ENCODE data around the gene PDE7B. TPM values are rescaled to one million over a fixed set of nuclear protein-coding genes. Genes with fewer than 3 reads are reported as not detected.

The PDE7B gene
- total RNA-seq, 2 experiments from 2014 or later, result 0.58 to 0.68 TPM

DNA sequence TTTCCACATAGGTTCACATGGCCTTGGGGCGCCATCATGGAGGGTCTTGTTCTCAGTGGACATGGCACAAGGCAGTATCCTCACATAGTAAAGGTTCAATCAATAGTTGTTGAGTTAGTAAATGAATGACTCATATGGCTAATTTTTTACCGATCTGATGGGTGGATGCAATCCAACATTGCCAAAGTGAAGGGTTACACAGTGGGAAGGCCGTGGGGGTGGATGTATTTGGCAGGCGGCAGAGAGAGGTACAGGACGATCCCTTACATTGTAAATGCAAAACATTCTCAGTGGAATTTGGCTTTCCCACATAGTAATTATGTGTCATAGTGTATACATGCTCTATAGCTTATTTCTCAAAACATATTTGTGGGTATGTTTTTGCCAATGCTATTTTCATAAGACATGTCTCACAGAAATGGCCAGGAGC, 21.0 kb upstream of the PDE7B start:
- no peak overlapping the region for H3K27ac Mint-ChIP-seq
- H3K27me3 Mint-ChIP-seq, result peaks cover 5% of the 10 kb centered on the region
- H3K4me1 Mint-ChIP-seq (ENCODE audit: low read depth), result no peaks in the 10 kb centered on the region
- CTCF ChIA-PET, result interaction anchor here (1.4 to 1.9 kb wide), 2 partner anchors 79 to 395 kb away, joined by 3 to 4 read pairs; no protein-coding TSS in a partner anchor
- POLR2A ChIA-PET, result no interaction called here
- no peaks in the 10 kb centered on the region for H3K9me3 Mint-ChIP-seq
- H3K4me3 Mint-ChIP-seq, result no peak overlapping the region
- H3K36me3 Mint-ChIP-seq (ENCODE audit: low read depth), result no peaks in the 10 kb centered on the region
- TF ChIP-seq, protein P1, sequence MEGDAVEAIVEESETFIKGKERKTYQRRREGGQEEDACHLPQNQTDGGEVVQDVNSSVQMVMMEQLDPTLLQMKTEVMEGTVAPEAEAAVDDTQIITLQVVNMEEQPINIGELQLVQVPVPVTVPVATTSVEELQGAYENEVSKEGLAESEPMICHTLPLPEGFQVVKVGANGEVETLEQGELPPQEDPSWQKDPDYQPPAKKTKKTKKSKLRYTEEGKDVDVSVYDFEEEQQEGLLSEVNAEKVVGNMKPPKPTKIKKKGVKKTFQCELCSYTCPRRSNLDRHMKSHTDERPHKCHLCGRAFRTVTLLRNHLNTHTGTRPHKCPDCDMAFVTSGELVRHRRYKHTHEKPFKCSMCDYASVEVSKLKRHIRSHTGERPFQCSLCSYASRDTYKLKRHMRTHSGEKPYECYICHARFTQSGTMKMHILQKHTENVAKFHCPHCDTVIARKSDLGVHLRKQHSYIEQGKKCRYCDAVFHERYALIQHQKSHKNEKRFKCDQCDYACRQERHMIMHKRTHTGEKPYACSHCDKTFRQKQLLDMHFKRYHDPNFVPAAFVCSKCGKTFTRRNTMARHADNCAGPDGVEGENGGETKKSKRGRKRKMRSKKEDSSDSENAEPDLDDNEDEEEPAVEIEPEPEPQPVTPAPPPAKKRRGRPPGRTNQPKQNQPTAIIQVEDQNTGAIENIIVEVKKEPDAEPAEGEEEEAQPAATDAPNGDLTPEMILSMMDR (IDR thresholded peaks at IDR 0.05), result no peak
- DNase-seq (no peak), ATAC-seq (no peak)
- intact Hi-C loops (cut with micrococcal nuclease), result no loop called here

DNA sequence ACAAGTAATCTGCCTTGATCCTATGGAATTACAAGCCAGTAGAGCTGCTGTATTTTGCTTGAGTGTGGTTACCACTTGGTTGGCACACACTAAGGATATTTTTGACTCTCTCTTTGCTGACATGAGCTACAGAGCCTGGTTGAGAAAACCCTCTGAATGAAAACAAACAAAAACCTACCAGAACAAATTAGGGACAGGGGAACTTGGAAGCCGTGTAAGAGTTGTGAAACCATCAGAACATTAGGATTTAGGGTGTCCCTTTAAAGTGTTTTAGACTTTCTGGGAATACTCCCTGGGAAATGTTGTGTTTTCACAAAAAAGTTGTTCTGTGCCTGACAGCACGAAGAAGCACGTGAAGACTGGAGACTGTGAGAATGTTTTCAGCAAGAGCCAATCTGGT, 20.5 kb upstream of the PDE7B start:
- DNase-seq, result no peak
- ChIA-PET CTCF (interaction anchor here (1.4 to 1.9 kb wide), 3 partner anchors 78 to 395 kb away, joined by 3 to 6 read pairs (median 4); no protein-coding TSS in a partner anchor), POLR2A (no interaction called here)
- Mint-ChIP-seq H3K27me3 (peaks cover 5% of the 10 kb centered on the region), H3K9me3 (no peaks in the 10 kb centered on the region), H3K27ac (no peak overlapping the region), H3K4me3 (no peak overlapping the region), H3K36me3 (ENCODE audit: low read depth) (no peaks in the 10 kb centered on the region), H3K4me1 (ENCODE audit: low read depth) (no peaks in the 10 kb centered on the region)
- TF ChIP-seq, protein P1 (IDR thresholded peaks at IDR 0.05), result no peak
- ATAC-seq, result no peak
- intact Hi-C loops (cut with micrococcal nuclease), result no loop called here

DNA sequence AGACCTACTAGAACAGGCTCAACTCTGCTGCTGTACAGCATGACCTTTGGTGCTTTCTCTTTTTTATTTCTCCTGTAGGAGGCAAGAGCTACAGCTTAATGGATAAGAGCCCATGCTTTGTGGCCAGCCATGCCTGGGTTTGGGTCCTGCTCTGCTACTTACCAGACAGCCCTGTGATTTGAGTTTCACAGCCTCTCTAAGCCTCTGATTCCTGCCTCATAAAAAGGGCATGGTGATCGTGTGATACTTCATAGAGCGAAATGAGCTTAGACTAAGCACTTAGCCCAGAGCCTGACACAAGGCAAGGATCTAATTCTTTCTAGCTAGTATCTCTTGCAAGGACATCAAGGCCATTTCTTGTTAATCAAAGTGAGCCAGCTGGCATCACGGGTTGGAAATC, 19.3 kb upstream of the PDE7B start:
- ATAC-seq, result no peak

DNA sequence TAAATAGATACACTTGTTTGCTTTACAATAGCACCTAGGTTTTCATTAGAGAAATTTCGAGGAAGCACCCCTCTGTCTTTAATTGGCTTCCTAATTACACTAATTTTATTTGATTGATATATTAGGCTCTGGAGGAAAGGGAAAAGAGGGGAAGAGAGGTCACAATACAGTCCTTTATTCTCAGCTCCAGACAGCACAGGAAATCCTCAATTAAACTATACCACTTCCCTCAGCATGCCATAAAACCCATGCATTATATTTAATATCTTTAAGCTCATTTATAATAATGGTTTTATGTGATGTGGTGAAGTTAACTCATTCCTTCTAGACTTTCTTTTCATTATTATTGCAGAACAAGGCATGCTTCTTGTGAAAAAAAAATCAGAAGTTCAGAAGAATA, 17.7 kb upstream of the PDE7B start:
- Mint-ChIP-seq H3K27me3 (peaks cover 5% of the 10 kb centered on the region), H3K4me1 (ENCODE audit: low read depth) (no peaks in the 10 kb centered on the region), H3K27ac (no peak overlapping the region), H3K4me3 (no peak overlapping the region), H3K9me3 (no peaks in the 10 kb centered on the region), H3K36me3 (ENCODE audit: low read depth) (no peaks in the 10 kb centered on the region)
- CTCF ChIA-PET, result no interaction called here
- intact Hi-C loops (cut with micrococcal nuclease), result no loop called here
- ATAC-seq (no peak), DNase-seq (no peak)
- TF ChIP-seq, protein P1 (IDR thresholded peaks at IDR 0.05), result no peak
- POLR2A ChIA-PET, result no interaction called here

More for the DNA sequence above, 19.3 kb upstream of the PDE7B start:
- H3K4me1 Mint-ChIP-seq (ENCODE audit: low read depth), result no peaks in the 10 kb centered on the region
- no peaks in the 10 kb centered on the region for H3K9me3 Mint-ChIP-seq
- no peak overlapping the region for H3K4me3 Mint-ChIP-seq
- peaks cover 5% of the 10 kb centered on the region for H3K27me3 Mint-ChIP-seq
- ChIA-PET CTCF (interaction anchor here (0.9 to 1.9 kb wide), 3 partner anchors 11 to 77 kb away, joined by 3 to 6 read pairs (median 3); no protein-coding TSS in a partner anchor), POLR2A (no interaction called here)
- no peak overlapping the region for H3K27ac Mint-ChIP-seq
- intact Hi-C loops (cut with micrococcal nuclease), result no loop called here
- H3K36me3 Mint-ChIP-seq (ENCODE audit: low read depth), result no peaks in the 10 kb centered on the region
- no peak for DNase-seq
- TF ChIP-seq, protein P1 (IDR thresholded peaks at IDR 0.05), result no peak

DNA sequence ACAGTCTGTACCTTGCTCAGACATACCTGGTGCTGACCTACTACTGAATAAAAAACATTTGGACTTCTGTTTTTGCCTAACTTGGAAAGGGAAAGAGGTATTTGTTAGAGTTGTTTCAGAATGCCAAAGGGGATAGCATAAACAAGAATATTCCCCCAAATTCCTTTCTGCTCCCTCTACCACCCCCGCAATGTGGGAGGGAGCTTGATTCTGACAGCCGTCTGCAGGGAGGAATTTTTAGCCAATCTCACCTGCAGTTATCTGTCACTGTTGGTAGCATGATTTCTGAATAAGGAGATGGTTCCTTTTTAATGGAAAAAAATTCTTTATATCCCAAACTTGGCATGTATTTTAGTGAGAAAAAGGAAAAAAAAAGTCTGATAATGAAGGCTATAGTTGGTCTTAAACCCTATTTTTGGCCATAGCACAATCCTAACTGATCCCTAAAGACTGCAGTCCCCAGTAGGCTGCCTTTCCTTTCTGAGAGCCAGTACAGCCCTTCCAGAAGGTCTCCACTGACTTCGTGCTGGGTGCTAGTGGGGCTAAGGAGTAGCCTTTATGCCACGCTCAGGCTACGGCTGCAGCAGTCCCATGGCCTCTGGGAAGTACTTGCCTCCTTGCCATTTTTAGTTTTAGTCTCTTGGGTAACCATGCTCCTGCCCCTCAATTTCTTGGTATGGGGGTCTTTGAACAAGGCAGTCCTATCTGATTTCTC, 13.6 kb upstream of the PDE7B start:
- no peak overlapping the region for H3K27ac Mint-ChIP-seq
- DNase-seq (no peak), ATAC-seq (no peak)
- H3K4me3 Mint-ChIP-seq, result no peak overlapping the region
- no peaks in the 10 kb centered on the region for H3K36me3 Mint-ChIP-seq (ENCODE audit: low read depth)
- H3K4me1 Mint-ChIP-seq (ENCODE audit: low read depth), result no peaks in the 10 kb centered on the region
- ChIA-PET CTCF (interaction anchor here (1.0 kb wide), 1 partner anchor 71 kb away, joined by 3 read pairs; no protein-coding TSS in a partner anchor), POLR2A (interaction anchor here (0.8 kb wide), 1 partner anchor 288 kb away, joined by 3 read pairs; no protein-coding TSS in a partner anchor)
- no peaks in the 10 kb centered on the region for H3K9me3 Mint-ChIP-seq
- TF ChIP-seq, protein P1 (IDR thresholded peaks at IDR 0.05), result no peak
- intact Hi-C loops (cut with micrococcal nuclease), result no loop called here
- H3K27me3 Mint-ChIP-seq, result peaks cover 5% of the 10 kb centered on the region
